ENCODE results near the gene HEATR3.

The HEATR3 gene

DNA sequence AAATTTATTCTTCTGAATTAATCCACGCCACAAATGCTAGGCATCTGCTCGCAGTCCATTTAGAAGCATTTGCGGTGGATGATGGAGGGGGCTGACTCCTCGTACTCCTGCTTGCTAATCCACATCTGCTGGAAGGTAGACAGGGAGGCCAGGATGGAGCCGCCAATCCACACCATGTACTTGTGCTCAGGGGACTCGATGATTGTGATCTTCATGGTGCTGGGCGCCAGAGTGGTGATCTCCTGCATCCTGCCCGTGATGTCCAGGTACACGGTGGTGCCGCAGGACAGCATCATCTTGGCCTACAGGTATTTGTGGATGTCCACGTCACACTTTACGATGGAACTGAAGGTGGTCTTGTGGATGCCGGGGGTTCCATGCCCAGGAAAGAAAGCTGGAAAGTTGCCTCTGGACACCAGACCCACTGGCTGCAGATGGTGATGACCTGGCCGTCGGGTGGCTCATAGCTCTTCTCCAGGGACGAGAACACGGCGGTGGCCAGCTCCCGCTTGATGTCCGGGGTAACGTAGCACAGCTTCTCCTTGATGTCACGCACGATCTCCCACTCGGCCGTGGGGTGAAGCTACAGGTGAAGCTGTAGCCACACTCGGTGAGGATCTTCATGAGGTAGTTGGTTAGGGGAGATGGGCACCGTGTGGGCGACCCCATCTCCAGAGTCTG, 7.5 kb upstream of the HEATR3 start:
- DNase-seq (ENCODE audit: low spot score), result no peak

DNA sequence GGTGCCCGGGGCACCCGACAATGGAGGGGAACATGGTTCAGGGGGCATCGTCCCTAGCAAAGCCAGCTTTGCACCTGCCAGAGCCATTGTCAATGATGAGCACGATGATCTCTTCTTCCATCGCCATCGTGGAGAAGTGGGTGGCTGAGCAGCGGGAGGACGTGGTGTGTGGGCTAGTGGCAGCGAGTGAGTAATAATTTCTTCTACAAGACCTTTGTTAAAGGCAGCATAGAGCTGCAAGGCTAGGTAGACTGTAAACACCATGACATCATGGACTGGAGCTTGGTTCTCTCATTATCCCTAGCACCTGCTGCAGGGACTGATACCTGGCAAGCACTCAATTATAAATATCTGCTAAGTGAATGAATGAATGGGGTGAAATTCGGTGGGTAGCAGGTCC, 6.7 kb upstream of the HEATR3 start:
- DNase-seq (ENCODE audit: low spot score), result no peak

DNA sequence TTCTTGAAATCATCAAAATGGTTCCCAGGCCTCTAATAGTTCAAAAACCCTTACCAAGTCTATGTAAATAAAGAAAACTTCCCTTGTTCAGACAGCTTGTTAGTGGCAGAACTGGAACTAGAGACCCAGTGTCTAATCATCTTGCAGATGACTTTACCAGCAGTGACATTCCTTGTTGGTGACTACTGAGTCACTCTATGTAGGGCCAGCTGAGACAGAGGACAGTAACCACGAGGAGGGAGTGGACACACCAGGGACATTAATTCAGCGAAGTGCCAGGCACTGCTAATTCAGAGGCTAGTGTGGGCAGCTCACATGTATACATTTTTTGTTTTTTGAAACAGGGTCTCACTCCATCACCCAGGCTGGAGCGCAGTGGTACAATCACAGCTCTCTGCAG, 6.1 kb upstream of the HEATR3 start:
- DNase-seq (ENCODE audit: low spot score), result no peak

DNA sequence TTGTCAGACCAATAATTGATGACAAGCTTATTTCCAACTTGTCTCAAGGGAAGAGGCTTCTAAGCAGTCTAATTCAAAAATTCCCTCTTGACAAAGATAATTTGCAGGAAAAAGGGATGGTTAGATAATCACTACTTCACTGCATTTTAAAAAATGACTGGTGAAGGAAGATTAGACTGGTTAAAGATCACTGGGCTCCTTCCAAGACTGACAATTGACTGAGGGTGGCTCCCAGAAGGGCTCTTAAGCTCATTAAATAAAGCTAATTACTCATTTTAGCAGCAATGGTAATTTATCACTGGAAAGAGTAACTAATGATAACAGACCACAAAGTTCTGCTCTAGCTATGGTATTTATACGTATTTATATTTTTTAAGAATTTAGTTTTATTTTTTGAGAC, 4.4 kb upstream of the HEATR3 start:
- DNase-seq (ENCODE audit: low spot score), result no peak

DNA sequence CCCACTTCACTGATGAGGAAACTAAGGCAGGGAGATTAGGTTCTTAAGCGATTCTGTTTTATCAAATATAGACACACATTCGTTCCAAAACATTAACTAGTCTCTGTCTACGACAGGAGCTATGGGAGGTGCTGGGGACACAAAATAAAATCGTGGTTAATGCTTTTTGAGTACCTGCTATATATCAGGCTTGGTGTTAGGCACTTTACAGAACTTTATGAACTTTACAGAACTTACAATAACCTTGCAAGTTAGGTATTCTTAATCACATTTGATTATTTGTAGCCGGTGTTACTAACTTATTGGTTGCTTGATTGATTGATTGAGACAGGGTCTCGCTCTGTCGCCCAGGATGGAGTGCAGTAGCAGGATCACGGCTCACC, 538 bp upstream of the HEATR3 start:
- DNase-seq (ENCODE audit: low spot score), result peak; percentile 9

DNA sequence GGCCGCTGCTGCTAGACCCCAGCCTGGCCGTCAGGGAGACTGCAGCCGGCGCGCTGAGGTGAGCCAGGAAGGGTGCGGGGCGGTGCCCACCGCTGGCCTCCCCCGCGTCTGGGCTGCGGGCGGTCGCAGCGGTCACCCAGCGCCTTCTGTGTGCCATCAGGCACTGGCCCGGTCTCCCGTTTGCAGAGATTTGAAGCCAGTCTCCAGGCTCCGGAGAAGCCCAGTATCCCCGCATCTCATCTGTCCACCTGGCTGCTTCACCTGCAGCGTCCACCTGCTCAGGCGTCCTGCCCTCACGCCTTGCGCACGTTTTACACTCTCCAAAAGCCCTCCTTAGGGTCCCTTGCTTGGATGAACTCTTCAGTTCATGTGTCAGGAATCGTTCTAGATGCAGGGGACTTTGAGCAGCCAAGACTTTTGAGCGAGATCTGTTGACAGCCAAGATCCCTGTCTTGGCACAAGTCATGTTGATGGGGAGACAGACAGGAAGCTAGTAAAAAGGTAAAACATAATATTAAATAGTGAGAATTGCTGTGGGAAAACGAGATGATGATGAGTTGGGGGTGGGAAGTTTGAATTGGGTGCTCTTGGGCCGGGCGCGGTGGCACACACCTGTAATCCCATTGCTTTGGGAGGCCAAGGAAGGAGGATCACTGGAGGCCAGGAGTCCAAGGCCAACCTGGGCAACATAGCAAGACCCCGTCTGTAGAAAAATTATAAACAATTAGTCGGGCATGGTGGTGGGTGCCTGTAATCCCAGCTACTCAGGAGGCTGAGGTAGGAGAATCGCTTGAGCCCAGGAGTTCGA, 916 bp downstream of the HEATR3 start:
- no peak for DNase-seq (ENCODE audit: low spot score)

DNA sequence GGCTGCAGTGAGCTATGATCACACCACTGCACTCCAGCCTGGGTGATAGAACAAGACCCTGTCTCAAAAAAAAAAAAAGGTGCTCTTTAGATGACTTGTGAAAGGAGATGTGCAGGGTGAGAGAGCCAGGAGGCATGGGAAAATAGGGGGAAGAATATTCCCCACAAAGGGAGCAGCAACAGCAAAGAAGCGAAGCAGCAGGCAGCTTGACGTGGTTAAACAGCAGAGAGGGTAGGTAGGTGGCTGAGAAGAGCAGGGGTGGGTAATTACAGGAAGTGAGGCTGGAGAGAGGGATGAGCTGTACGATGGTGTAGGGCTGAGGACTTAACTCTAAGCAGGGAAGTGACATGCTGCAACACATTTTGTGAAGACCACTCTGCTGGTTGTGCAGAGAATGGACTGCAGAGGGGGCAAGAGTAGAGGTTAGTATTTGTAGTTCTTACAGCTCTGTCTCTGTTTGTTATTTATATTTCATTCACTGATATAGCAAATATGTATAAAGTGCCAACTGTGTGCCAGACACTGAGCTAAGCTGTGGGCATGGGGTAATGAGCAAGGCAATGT, 1.6 kb downstream of the HEATR3 start:
- DNase-seq (ENCODE audit: low spot score), result no peak

DNA sequence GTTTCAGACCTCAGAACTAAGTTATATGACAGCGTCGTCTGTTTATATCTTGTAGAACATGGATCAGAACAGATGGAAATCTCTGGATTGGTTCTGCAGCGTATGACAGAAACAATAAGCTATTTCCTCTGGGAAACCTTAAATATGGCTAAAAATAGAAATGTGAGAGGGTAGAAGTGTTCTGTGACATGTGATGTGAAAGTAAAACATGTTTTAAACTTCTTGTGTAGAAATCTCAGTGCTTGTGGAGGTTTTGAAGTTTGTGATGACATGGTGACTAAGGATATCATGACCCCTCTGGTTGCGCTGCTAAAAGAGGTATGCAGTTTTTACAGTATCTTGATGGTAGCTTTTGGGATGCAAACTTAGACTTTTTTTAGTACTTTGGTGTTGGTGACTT, 2.8 kb downstream of the HEATR3 start:
- DNase-seq (ENCODE audit: low spot score), result no peak

DNA sequence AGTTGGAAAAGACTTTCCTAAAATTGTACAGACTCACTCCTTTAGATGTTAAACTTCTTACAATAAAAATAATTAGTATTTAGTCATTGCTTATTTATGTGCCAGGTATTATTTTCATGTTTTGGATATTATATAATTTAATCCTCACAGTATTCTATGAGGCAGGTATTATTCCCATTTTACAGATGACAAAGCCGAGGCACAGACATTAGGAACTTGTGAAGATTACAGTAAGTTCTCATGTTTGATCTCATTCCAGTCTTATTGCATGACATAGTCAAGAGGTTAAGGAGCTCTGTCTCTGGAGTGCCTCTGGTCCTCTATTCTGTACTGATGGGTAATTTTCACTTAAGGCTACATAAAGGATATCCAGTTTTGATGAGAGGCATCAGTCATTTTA, 3.3 kb downstream of the HEATR3 start:
- no peak for DNase-seq (ENCODE audit: low spot score)

DNA sequence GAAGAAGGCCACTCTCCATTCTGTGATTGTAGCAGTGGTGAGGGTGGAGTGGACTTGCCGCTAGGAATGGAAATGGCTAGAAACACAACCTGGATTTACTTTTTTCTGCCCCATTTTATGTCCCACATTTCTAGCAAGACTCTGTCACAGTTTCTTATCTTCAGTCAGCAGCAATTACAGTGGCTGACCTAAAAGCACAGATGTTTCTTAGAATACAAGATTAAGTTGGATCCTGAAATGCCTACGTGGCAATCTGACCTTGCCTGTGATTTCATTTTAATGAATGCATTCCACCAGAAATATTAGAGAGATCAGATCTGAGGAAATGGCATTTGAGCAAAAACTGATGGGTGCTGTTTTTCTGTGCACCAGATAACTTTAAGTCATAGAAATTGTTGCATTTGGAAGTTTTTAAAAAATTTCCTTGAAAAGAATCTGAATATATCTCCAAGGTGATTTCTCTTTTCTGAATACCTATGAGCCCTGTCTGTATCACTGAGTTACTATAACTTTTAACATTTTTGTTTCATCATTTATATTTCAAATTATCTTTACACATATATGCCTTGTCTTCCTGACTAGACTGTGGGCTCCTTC, 5.4 kb downstream of the HEATR3 start:
- peak; percentile 10 for DNase-seq (ENCODE audit: low spot score)

DNA sequence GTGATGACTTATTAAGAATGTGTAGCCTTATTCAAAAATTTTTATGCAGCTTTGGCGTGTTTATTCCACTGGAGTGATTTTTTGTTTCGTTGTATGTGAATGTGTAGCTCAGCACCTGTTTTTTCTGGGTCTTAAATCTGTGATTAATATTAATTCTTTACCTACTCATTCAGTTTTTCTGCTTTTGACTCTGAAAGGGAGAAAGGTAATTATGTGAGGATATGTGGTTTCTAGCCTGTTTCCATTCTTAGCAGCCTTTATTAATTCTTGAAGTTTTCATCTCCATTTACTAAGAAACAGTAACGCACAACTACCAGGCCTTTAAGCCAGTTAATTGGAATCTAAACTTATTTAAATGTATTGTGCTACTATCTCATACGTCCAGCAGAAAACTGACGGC, 7.0 kb downstream of the HEATR3 start:
- no peak for DNase-seq (ENCODE audit: low spot score)

DNA sequence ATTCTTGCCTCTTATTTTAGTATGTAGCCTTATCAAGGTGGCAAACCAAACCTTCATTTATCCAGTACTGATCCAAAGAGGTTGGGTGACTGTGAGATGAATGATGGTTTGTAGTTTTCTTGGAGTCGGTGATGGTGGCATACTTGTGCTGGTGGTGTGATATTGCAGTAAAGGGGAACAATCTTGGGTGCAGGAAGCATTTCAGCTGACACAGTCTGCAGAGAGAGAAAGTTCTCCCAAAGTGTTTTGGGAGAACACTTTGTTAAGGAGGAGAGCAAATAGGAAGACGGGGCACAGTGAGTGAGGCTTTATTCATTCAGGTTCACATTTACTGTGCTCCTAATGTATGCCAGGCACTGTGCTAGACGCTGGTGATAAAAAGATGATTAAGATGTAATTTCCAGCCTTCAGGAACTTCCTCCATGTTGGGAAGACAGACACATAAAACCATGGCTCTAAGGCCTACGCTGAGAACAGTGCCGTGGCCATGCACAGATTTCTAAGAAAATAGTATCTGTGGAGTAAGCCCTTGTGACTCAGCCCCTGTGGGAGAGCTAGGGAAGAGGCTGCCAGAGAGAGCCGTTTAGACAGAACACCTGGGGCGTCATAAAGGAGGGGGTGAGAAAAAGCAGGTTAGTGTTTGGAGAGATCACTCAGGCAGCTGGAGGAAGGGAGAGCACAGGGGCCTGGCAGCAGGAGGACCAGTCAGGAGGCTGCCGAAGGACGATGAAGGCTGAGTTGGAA, 13.8 kb downstream of the HEATR3 start:
- no peak for DNase-seq (ENCODE audit: low spot score)

DNA sequence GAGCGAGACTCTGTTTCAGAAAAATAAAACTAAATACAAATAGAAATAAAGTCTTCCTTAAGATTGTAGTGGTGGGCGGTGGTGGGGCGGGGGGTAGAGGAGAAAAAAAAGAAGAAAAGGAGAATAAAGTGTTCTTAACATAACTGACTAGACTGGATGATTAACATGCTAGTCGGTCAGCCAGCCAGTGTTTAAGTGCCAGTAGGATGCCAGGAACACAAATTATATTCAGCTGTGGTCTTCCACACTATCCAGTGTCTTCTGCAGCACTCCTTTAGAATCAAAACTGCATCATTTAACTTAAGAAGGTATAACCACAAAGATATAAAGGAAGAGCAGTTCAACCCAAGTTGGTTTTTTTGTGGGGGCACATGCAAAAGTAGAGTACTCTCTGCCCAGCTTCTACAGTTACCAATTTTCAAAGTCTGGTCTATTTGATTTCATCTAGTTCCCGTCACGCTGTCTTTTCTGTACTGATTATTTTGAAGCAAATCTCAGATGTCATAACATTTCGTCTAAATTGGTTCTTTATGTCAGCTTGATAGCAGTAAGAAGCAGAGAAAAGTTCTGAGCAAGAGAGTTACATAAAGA, 15.8 kb downstream of the HEATR3 start:
- DNase-seq (ENCODE audit: low spot score), result no peak

DNA sequence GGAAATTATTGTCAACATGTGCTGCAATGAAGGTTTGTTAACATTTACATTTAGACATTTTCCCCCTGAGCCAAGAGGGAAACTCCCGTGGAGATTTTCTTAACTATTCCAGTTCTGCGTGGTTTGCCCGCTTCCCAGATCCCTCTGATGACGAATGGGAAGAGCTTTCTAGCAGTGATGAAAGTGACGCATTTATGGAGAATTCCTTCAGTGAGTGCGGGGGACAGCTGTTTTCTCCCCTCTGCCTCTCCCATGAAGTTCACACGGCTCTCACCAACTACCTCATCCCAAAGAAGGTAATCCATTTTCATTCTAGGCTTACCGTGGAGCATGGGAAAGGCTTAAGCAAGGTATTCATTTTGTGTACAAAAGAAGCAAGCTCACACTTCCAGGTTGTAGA, 18.2 kb downstream of the HEATR3 start:
- no peak for DNase-seq (ENCODE audit: low spot score)

DNA sequence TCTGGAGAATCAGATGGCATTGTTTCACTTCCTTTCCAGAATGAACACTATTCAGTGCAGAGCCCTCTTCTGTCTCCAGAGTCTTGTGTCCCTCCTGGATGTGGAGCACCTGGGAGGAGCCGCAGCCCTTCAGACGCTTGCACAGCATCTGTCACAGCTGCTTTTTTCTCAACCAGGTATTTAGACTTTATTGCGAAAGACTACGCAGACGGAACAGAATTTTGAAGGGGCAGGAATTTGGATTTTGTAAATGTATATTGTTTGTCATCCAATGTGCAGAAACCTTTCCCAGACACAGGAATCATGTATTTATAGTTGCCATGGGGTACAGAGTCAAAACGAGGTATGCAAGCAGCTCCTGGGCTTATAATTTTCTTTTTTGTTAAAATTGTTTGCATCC, 20.4 kb downstream of the HEATR3 start:
- DNase-seq (ENCODE audit: low spot score), result no peak

DNA sequence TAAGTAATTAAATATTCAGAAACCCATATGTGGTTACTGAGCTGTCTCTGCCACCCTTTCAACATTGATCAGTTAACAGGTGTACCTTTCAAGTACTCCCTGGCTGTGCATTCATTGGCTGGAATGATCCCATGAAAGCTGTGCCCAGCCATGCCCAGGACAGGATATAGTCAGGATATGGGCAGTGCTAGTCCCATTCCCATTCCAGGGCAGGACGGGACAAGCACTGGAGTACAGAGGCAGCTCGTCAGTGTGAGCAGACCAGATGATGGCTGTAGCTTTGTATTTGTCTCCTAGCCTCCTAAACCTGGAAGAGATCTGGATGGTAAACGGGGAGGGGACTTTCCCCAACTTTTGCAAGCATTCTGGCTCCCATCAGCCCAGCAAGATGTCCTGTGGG, 22.5 kb downstream of the HEATR3 start:
- DNase-seq (ENCODE audit: low spot score), result no peak

DNA sequence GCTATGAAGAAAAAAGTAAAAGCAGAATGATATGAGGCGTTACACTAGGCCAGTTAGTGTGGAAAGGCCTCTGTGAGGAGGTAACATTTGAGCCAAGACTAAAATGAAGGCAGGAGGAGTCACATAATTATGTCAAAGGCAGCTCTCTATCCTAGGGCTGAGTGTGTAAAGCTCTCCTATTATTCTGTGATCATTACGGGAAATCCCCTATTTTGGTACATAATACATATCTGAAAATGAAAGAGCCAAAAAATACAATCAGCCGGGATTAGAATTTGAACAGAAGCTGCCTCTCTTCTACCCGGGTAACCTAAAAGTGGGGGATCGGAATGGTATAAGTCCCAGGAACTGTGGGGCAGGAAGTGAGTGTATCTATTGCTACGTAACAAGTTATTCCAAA, 27.1 kb downstream of the HEATR3 start:
- no peak for DNase-seq (ENCODE audit: low spot score)

DNA sequence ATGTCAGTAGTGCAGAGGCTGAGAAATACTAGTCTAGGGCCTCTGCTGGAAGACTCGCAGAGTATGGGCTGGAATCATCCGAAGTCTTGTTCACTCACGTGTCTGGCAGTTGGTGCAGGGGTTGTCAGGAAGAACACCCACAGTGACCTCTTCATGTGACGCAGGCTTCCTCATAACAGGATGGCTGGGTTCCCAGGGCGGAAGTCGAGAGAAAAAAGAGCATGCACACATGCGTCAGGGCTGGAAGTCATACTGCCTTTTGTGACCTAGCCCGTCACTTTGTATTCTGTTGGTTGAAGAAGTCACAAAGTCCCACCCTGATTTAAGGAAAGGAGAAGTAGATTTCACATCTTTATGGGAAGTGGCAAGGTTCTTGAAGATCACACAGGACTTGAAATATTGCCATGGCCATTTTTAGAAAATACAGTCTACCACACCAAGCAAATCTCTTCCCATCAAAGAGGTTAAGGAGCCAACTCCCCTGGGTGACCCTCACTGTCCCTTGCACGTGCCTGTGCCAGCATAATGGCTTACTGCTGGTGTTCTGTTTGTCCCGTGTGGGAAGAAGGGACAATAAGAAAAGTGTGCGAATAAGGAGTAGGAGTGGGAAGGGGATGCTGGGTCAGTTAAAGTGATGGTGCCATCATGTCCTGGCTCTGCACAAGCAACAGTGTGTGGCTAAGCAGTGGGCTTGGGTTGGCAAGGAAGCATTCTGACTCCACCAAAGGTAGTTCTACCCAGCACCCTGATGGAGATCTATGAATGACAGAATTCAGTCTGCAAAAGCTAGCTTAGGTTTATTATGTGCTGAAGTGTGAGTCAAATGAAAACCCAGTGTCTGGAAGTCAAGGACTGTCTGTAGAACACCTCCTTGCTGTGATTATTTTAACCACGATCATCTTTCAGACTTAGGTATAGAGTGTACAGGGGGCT, 28.1 kb downstream of the HEATR3 start:
- no peak for DNase-seq (ENCODE audit: low spot score)

DNA sequence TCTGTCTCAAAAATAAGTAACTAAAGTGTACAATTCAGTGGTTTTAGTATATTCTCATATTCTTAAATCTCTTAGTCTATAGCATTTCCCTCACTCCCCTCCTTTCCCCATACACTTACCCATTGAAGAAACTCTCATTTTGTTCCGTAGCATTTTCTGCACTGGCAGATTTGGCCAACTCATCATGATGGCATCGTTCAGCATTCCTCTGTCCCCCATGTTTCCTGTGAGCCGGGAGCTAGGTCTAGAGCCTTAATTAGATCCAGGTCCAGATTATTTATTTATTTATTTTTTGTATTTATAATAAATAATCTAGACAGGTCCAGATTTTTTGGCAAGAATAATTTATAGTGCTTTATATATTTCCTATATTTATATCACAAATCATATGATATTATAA, 31.0 kb downstream of the HEATR3 start:
- DNase-seq (ENCODE audit: low spot score), result no peak

DNA sequence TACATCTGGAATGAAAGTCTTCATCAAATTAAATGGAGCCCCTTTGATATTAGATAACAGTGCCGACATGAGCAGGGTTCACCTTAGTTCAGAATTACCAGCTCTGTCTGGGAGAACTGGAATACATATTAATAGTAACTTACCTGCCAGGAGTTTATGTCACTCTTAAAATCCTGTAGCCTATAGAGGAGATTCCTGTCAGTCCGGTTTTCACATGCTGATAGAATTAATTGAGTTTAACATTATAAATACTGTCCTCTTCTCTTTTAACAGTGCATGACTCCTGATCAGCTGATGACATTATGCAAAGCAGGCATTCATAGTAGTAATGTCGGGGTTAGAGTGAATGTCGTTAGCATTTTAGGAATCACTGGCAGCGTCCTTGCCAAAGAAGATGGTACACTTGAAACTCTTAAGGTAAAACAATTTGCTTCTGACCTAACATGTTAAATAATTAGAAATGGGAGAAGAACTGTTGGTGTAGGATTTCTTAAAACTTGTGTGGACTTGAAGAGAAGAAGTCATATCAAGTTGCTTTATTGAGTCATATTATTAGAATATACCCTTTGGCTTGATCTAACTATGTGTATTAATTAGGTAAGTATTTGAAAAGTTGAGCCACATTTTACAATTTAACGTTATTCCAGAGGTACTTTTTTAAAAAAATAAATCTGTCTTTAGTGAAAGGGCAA, 34.3 kb downstream of the HEATR3 start:
- no peak for DNase-seq (ENCODE audit: low spot score)

All from hematopoietic multipotent progenitor cell treated with erythropoietin and hydrocortisone succinate and interleukin-3 and kit ligand, for 17 days (in vitro differentiated cells).